AG04449 (cell line): ENCODE data around the gene MRC1.
"Not testable (repeated sequence)": the region's sequence is repeated elsewhere in the genome, so short reads cannot be mapped to it uniquely, and the experiment has no call there.

ENCODE experiments used
- CTCF ChIA-PET: fragments of 350-600 bp; formaldehyde crosslinking; extraction: SDS; loops from one replicate; lab custom pipeline; 2021; ENCODE audit warnings: antibody characterized with exemption; lab: Yijun Ruan, JAX
- POLR2A ChIA-PET: fragments of 400-600, 350-600 bp; formaldehyde crosslinking; extraction: SDS; loops from one replicate; lab custom pipeline; 2020; ENCODE audit warnings: antibody characterized with exemption, inconsistent platforms; lab: Yijun Ruan, JAX
- DNase-seq: peaks from one replicate; pipeline ENCODE4 v3.0.0-alpha.2; 2010; ENCODE audit warnings: low read depth, low spot score
- H3K4me3 ChIP-seq: 2 replicates; pipeline ENCODE4 v1.5.1; 2011; ENCODE audit warnings: low read depth, mild to moderate bottlenecking, control low read depth, low read length
- CTCF ChIP-seq: IDR thresholded peaks from one replicate; pipeline ENCODE4 v1.5.1; 2011; ENCODE audit warnings: mild to moderate bottlenecking, moderate library complexity, low read length, control low read depth, inconsistent platforms; ENCODE audit not compliant: insufficient read depth; ENCODE audit errors: missing control alignments

Gene MRC1

GRCh38 chr10:17914169-17915045 lies 105.3 kb downstream of the MRC1 start:
- H3K4me3 ChIP-seq, result no peak overlapping the region
- TF ChIP-seq CTCF, result no peak
- no peak for DNase-seq
- POLR2A ChIA-PET, result no interaction called here
- CTCF ChIA-PET, result interaction anchor here (0.8 kb wide), 1 partner anchor 71 kb away, joined by 3 read pairs; no protein-coding TSS in a partner anchor

GRCh38 chr10:17915181-17915580 lies 106.0 kb downstream of the MRC1 start:
- ChIA-PET CTCF (no interaction called here), POLR2A (no interaction called here)
- no peak overlapping the region for H3K4me3 ChIP-seq
- no peak for DNase-seq
- no peak for TF ChIP-seq CTCF

GRCh38 chr10:17918187-17918903 lies 109.2 kb downstream of the MRC1 start:
- no peak overlapping the region for H3K4me3 ChIP-seq
- no peak for TF ChIP-seq CTCF
- CTCF ChIA-PET, result interaction anchor here (0.9 to 1.2 kb wide), 2 partner anchors 9 to 45 kb away, joined by 3 read pairs; no protein-coding TSS in a partner anchor
- POLR2A ChIA-PET, result no interaction called here
- no peak for DNase-seq

- CTCF ChIA-PET, result interaction anchor here (0.6 to 1.5 kb wide), 4 partner anchors 9 to 293 kb away, joined by 4 to 7 read pairs (median 4); no protein-coding TSS in a partner anchor
- no peak for TF ChIP-seq CTCF
- no peak for DNase-seq
- H3K4me3 ChIP-seq, result no peak overlapping the region
- POLR2A ChIA-PET, result no interaction called here
These were observed 112.2 kb downstream of the MRC1 start for GRCh38 chr10:17921378-17921777.

- POLR2A ChIA-PET, result interaction anchor here (0.8 to 1.5 kb wide), 3 partner anchors 58 to 121 kb away, joined by 3 to 6 read pairs (median 5); no protein-coding TSS in a partner anchor
- CTCF ChIA-PET, result interaction anchor here (0.9 to 1.8 kb wide), 4 partner anchors 10 to 293 kb away, joined by 3 to 6 read pairs (median 4); no protein-coding TSS in a partner anchor
- H3K4me3 ChIP-seq, result no peak overlapping the region
- DNase-seq, result peak; percentile 65
- no peak for TF ChIP-seq CTCF
These were observed 114.6 kb downstream of the MRC1 start for GRCh38 chr10:17923728-17924127.

- ChIA-PET POLR2A (no interaction called here), CTCF (no interaction called here)
- DNase-seq, result no peak
- no peak for TF ChIP-seq CTCF
- H3K4me3 ChIP-seq, result no peak overlapping the region
These were observed 134.0 kb downstream of the MRC1 start for GRCh38 chr10:17943033-17943745.

- CTCF ChIA-PET, DNase-seq, POLR2A ChIA-PET, H3K4me3 ChIP-seq: not testable (repeated sequence)
These were observed 141.1 kb downstream of the MRC1 start for GRCh38 chr10:17950269-17950668.
